Hematopoietic multipotent progenitor cell treated with erythropoietin and hydrocortisone succinate and interleukin-3 and kit ligand, for 17 days (in vitro differentiated cells): Measurements from ENCODE around the gene KIF26B.
"Not testable (repeated sequence)": the region's sequence is repeated elsewhere in the genome, so short reads cannot be mapped to it uniquely, and the experiment has no call there.

Experiments
- DNase-seq: peaks from one replicate; pipeline ENCODE4 v3.0.0-alpha.2; 2015; ENCODE audit warnings: low spot score

KIF26B gene

GRCh38 chr1:245652116-245652515, 497.3 kb downstream of the KIF26B start:
- DNase-seq = no peak

DNA sequence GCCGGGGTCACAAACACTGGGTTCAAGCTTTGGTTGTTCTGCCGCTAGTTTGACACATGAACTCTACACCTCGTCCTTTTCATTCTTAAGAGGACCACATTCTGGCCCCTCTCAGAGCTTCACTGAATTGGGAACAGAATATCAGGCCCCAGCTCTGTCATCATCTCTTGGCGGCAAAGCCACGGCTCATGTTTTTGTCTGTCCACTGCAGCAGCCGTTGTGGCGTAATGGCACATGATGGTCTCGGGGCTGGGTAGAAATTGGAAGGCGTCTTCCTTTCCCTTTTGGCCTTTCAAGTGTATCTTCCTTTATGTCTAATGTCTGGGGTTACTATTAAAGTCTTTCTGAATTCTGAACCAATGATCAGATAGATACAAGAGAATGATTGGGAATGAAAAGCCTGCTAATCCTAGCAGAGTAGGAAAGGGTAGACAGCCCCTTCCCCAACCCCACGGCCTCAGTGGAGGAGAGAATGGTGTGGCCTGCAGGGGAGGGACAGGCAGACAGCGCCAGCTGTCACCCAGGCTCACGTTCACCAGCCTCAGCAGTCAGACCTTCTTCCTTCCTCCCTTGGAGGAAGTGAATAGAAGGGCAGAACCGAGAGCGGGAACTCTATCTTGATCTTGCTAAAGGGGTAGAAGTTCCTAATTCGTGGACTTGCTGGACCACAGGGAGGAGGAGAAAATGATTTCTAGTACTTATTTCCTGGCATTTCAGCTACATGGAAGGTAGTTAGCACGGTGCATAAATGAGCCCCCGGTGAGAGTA, 498.1 kb downstream of the KIF26B start:
- no peak for DNase-seq

GRCh38 chr1:245654460-245655050, 499.8 kb downstream of the KIF26B start:
- no peak for DNase-seq

GRCh38 chr1:245656189-245656717, 501.5 kb downstream of the KIF26B start:
- DNase-seq = no peak

DNA sequence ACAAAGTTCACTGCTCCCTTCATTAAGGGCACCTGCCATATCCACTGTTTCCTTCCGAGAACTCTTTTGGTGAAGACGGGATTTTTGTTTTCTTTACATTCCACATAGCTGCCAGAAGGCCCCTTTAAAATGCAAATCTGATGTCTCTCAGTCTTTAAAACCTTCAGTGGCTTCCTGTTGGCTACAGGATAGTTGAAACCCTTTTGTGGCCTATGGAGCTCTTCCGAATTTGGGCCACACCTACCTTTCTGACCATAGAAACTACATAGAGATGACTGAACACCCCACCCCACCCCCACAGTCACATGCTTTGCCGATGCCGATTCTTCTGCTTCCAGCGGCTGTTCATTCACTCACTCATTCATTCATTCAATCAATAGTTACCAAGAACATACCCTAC, 502.6 kb downstream of the KIF26B start:
- DNase-seq = no peak

- no peak for DNase-seq
Observed at GRCh38 chr1:245663373-245663772, 508.6 kb downstream of the KIF26B start.

DNA sequence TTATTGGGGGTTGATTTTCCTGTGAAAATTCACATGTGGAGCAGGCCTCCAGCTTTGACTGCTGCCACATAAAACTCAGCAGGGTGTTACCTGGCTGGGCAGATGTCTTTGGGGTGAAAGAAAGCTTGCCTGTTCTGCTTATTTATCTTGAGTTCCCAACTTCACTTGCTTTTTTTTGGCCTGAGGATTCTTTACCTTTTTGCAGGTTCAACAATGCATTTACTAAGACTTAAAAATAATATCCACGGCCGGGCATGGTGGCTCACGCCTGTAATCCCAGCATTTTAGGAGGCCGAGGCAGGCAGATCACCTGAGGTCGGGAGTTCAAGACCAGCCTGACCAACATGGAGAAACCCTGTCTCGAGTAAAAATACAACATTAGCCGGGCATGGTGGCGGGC, 509.1 kb downstream of the KIF26B start:
- no peak for DNase-seq

GRCh38 chr1:245666412-245666811, 511.6 kb downstream of the KIF26B start:
- DNase-seq = no peak

- DNase-seq = no peak
Observed at GRCh38 chr1:245671349-245671748, 516.6 kb downstream of the KIF26B start.

- DNase-seq = no peak
Observed at GRCh38 chr1:245671966-245672767, 517.4 kb downstream of the KIF26B start.

DNA sequence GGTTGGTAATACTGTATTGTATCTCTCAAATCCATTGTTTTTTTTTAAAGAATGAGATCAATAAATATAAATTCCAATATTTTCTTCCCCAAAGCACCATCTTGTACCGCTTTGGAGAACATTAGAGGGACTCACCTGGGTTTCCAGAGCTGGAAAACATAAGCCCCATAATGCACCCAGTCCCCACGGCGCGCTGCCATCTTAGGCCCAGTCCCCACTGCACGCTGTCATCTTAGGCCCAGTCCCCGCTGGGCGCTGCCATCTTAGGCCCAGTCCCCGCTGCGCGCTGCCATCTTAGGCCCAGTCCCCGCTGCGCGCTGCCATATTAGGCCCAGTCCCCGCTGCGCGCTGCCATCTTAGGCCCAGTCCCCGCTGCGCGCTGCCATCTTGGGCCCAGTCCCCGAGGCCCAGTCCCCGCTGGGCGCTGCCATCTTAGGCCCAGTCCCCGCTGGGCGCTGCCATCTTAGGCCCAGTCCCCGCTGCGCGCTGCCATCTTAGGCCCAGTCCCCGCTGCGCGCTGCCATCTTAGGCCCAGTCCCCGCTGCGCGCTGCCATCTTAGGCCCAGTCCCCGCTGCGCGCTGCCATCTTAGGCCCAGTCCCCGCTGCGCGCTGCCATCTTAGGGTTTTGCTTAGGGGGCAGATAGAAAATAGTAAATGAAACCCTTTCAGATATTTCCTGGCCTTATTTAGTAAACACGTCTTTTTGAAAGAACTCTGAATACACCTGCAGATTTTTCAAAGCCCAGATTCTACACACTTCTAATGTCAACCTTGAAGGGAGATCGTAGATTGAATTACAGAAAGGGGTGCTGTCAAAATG, 518.3 kb downstream of the KIF26B start:
- not testable (repeated sequence) for DNase-seq

- no peak for DNase-seq
Observed at GRCh38 chr1:245673881-245674414, 519.2 kb downstream of the KIF26B start.

GRCh38 chr1:245677461-245678240, 522.9 kb downstream of the KIF26B start:
- no peak for DNase-seq

- DNase-seq = no peak
Observed at GRCh38 chr1:245678860-245679411, 524.2 kb downstream of the KIF26B start.

- DNase-seq = no peak
Observed at GRCh38 chr1:245679821-245680780, 525.3 kb downstream of the KIF26B start.

GRCh38 chr1:245682638-245683628, 528.1 kb downstream of the KIF26B start:
- no peak for DNase-seq

- no peak for DNase-seq
Observed at GRCh38 chr1:245683676-245684075, 528.9 kb downstream of the KIF26B start.

DNA sequence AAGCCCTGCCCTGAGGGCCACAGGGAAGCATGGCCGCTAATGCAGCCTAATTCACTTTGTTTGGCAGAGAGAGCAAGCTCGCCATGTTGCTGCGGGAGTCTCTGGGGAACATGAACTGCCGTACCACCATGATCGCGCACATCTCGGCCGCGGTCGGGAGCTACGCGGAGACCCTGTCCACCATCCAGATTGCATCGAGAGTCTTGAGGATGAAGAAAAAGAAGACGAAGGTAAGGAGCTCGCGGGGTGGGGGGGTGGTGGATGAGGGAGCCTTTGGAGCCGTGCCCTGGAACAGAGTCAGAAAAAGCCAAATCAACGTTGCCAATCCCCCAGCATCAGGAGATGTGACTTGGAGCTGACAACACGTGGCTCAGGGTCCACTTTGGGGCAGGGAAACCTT, 529.4 kb downstream of the KIF26B start:
- DNase-seq = no peak
